ENCODE results near the gene POLR1A.

GRCh38 chr2:86139981-86140380, 34.3 kb upstream of the POLR1A start:
- TF ChIP-seq CTCF (IDR thresholded peaks at IDR 0.05) (no peak), POLR2A (IDR thresholded peaks at IDR 0.05) (no peak), EP300 (IDR thresholded peaks at IDR 0.05) (no peak)

All from tibial nerve (tissue), 4 donors.